Activated CD4-positive, alpha-beta T cell treated with anti-CD3 and anti-CD28 coated beads, Interleukin-2, amount 10 ng/mL, durations not matched to agents 7 days and 5 days (primary cell): ENCODE measurements around the gene DRC3. TPM values are rescaled to one million over a fixed set of nuclear protein-coding genes. Genes with fewer than 3 reads are reported as not detected.

ENCODE experiments used
- CTCF ChIA-PET: fragments of 350-600 bp; sonication (Branson Sonifier 250); formaldehyde crosslinking; loops from one replicate; lab custom pipeline; 2021; ENCODE audit warnings: antibody characterized with exemption; lab: Charles Lee
- POLR2A ChIA-PET: fragments of 350-600 bp; sonication (Branson Sonifier 250); formaldehyde crosslinking; loops from one replicate; lab custom pipeline; 2021; ENCODE audit warnings: antibody characterized with exemption; lab: Charles Lee
- DNase-seq: peaks from one replicate; pipeline ENCODE4 v3.0.0-alpha.2; 2020
- H3K27ac Mint-ChIP-seq: one replicate; pipeline ENCODE4 v1.8.0; 2021; ENCODE audit warnings: mild to moderate bottlenecking, moderate library complexity, mixed read lengths
- H3K27me3 Mint-ChIP-seq: one replicate; pipeline ENCODE4 v1.8.0; 2021; ENCODE audit warnings: mixed read lengths
- H3K36me3 Mint-ChIP-seq: one replicate; pipeline ENCODE4 v1.8.0; 2021; ENCODE audit warnings: low read depth, mixed read lengths
- H3K4me1 Mint-ChIP-seq: one replicate; pipeline ENCODE4 v1.8.0; 2021; ENCODE audit warnings: mixed read lengths
- H3K4me3 Mint-ChIP-seq: one replicate; pipeline ENCODE4 v1.8.0; 2021; ENCODE audit warnings: mild to moderate bottlenecking, moderate library complexity, mixed read lengths
- H3K9me3 Mint-ChIP-seq: one replicate; pipeline ENCODE4 v1.8.0; 2021; ENCODE audit warnings: mixed read lengths
- total RNA-seq, 2 experiments: library from RNA; stranded (reverse); gene quantifications; one replicate each; pipeline ENCODE4 v1.2.3, GENCODE V29; 2021

DRC3 gene
- total RNA-seq, 2 experiments from 2014 or later: 0.06 TPM; not detected in 1

DNA sequence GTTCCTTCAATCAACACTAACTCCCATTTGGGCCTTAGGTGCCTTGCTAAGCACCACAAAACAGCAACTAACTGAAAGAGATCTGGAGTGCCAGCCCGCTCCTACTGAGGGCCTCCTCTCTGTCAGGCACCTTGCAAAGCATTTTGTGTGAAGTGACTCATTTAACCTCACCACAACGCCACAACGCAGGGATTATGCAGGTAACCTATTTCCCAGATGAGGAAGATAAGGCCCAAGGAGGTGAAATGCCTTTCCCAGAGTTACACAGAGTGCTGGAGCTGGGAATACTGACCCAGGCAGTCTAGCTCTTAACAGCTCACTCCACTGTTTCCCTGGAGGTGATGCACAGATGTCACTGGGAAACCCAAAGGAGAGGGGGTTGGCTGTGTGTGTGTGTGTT lies 32.8 kb downstream of the DRC3 start:
- Mint-ChIP-seq H3K27ac (peak overlapping the region; percentile 52), H3K36me3 (no peaks in the 10 kb centered on the region), H3K4me3 (no peak overlapping the region), H3K9me3 (no peaks in the 10 kb centered on the region), H3K4me1 (peaks cover 6% of the 10 kb centered on the region), H3K27me3 (no peaks in the 10 kb centered on the region)
- POLR2A ChIA-PET: no interaction called here
- no peak for DNase-seq
- CTCF ChIA-PET: interaction anchor here (1.1 kb wide), 1 partner anchor 10 kb away, joined by 3 read pairs; no protein-coding TSS in a partner anchor

DNA sequence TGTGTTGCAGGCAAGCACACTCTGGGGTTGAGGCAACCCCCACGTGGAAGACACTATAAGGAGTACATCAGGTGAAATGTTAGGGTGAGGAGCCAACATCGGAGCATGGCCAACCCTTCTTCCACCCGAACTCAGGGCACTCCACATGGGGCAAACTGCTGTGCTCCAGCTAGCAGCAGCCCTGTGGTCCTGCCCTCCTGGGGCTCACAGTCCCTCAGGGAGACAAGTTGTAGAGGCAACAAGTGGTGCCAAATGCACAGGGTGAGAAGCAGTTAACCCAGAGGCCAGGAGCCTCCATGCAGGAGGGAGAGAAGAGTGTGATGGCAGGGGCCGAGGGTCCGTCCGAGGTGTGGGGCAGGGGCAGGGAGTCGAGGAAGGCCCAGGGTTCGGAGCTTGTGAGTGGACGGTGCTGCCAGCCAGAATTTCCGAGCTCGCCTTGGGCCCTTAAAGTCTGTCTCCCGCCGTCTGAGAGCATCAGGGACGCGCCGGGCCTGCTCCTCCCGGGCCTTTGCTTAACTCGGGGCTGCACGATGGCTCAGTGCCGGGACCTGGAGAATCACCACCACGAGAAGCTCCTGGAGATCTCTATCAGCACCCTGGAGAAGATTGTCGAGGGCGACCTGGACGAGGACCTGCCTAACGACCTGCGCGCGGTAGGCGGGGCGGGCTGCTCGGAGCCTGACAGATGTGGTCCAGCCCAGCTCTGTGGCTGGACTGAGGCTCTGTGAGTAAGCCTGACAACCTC lies 34.0 kb downstream of the DRC3 start:
- no peaks in the 10 kb centered on the region for H3K36me3 Mint-ChIP-seq
- POLR2A ChIA-PET: interaction anchor here (0.6 kb wide), 1 partner anchor 139 kb away, joined by 4 read pairs; no protein-coding TSS in a partner anchor
- no peak overlapping the region for H3K27ac Mint-ChIP-seq
- H3K4me1 Mint-ChIP-seq: peaks cover 6% of the 10 kb centered on the region
- no peaks in the 10 kb centered on the region for H3K27me3 Mint-ChIP-seq
- H3K4me3 Mint-ChIP-seq: no peak overlapping the region
- CTCF ChIA-PET: interaction anchor here (2.6 kb wide), 1 partner anchor 13 kb away, joined by 6 read pairs; no protein-coding TSS in a partner anchor
- no peaks in the 10 kb centered on the region for H3K9me3 Mint-ChIP-seq
- DNase-seq: no peak

DNA sequence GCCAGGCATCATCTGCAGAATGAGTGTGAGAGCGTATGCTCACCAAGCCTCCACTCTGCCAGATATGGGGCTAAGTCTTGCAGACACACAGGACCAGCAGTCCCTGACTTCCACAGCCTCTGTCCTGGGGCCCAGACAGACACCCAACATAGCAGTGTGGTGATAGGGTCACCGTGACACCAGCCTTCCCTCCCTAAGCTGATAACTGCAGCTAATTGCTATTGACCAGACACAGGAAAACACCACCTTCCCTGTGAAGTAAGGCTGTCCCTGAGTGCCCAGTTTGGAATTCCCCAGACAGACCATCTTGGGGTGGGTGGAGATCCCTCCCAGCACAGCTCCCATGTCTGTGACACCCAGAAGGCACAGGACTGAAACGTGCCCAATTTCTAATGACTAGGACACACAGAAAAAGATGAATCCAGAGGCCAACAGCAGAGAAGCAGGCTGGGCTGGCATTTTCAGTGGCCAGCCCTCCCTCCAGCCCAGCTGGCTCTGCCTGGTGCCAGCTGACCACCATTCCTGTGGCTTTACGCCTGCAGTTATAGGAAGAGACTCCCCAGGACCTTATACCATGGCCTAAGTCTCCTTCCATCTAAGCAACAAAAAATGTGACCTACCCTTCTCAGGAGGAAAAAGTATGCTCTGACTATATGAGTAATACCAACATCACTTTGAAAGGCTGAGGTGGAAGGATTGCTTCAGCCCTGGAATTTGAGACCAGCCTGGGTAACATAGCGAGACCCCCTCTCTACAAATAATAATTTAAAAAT lies 36.0 kb downstream of the DRC3 start:
- no peaks in the 10 kb centered on the region for H3K27me3 Mint-ChIP-seq
- POLR2A ChIA-PET: no interaction called here
- H3K27ac Mint-ChIP-seq: no peak overlapping the region
- CTCF ChIA-PET: interaction anchor here (0.6 to 2.6 kb wide), 4 partner anchors 9 to 1644 kb away, joined by 3 to 6 read pairs (median 3); no protein-coding TSS in a partner anchor
- H3K9me3 Mint-ChIP-seq: no peaks in the 10 kb centered on the region
- no peak for DNase-seq
- no peak overlapping the region for H3K4me3 Mint-ChIP-seq
- peaks cover 2% of the 10 kb centered on the region for H3K36me3 Mint-ChIP-seq
- H3K4me1 Mint-ChIP-seq: peaks cover 6% of the 10 kb centered on the region

DNA sequence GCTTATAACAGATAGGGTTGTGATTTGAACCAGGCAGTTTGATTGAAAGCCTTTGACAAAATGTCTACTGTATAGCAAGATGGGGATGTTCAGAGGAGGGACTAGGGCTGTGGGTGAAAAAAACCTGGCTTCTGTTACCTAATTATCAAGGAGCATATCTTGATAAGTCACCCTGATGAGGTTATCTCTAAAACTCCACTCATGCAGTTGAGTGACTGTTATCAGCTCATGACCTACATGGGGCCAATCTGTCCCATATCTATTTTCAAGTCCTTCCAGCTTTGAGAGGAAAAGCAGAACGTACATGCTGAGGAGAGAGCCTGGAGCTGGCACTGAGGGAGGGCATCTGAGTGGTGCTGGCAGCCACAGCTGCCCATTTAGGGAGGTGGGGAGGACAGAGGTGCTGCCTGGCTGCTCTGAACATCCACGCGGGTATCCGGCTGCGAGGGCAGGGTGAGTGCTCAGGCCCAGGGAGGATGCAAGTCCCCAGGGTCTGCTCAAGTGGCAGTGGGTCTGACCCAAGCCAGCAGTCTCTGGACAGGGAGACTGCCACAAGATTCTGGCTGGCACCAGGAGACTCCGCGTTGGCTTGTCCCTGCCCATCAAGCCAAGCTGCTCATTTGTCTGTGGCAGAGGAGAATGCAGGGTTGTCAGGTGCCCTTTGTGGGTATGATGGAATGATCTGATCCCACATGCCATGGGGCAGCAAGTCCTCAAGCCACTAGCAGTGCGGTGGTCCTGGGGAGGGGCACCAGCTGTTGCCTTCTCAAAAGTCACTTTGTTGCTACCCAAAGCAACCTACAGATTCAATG lies 37.2 kb downstream of the DRC3 start:
- DNase-seq: no peak
- Mint-ChIP-seq H3K4me3 (no peak overlapping the region), H3K27me3 (no peaks in the 10 kb centered on the region), H3K36me3 (peaks cover 2% of the 10 kb centered on the region), H3K27ac (no peak overlapping the region), H3K4me1 (peaks cover 6% of the 10 kb centered on the region), H3K9me3 (no peaks in the 10 kb centered on the region)
- POLR2A ChIA-PET: no interaction called here
- CTCF ChIA-PET: interaction anchor here (1.7 to 2.5 kb wide), 2 partner anchors 8 to 15 kb away, joined by 3 to 10 read pairs; no protein-coding TSS in a partner anchor

DNA sequence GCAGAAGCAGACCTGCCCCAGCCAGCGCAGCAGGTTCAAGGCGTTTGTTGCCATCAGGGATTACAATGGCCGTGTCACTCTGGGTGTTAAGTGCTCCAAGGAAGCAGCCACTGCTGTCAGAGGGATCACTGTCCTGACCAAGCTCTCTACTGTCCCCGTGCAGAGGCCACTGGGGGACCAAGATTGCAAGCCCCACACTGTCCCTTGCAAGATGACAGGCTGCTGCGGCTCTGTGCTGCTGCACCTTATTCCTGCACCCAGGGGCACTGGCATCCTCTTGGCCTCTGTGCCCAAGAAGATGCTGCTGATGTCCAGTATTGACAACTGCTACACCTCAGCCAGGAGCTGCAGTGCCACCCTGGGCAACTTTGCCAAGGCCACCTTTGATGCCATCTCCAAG lies 38.6 kb downstream of the DRC3 start:
- Mint-ChIP-seq H3K27me3 (no peaks in the 10 kb centered on the region), H3K4me1 (no peaks in the 10 kb centered on the region), H3K36me3 (peaks cover 2% of the 10 kb centered on the region), H3K27ac (no peak overlapping the region), H3K4me3 (no peak overlapping the region), H3K9me3 (no peaks in the 10 kb centered on the region)
- ChIA-PET CTCF (interaction anchor here (2.5 kb wide), 1 partner anchor 14 kb away, joined by 10 read pairs; no protein-coding TSS in a partner anchor), POLR2A (no interaction called here)
- DNase-seq: no peak

DNA sequence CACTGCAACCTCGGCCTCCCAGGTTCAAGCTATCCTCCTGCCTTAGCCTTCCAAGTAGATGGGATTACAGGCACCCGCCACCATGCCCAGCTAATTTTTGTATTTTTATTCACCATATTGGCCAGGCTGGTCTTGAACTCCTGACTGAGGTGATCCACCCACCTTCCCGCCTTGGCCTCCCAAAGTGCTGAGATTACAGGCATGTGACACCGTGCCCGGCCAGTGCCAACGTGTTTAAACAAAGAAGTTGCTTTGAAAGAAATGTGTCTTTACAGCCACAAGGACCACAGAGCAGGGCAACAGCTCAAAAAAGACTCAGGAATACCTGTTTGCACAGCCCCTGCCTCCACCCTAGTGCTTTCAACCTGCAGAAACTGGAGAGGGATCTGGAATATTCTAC lies 41.3 kb downstream of the DRC3 start:
- no peak for DNase-seq
- H3K4me1 Mint-ChIP-seq: no peaks in the 10 kb centered on the region
- POLR2A ChIA-PET: no interaction called here
- H3K9me3 Mint-ChIP-seq: no peaks in the 10 kb centered on the region
- no peak overlapping the region for H3K27ac Mint-ChIP-seq
- H3K36me3 Mint-ChIP-seq: peaks cover 2% of the 10 kb centered on the region
- H3K4me3 Mint-ChIP-seq: no peak overlapping the region
- CTCF ChIA-PET: interaction anchor here (0.7 to 1.1 kb wide), 3 partner anchors 11 to 123 kb away, joined by 3 to 6 read pairs (median 4); no protein-coding TSS in a partner anchor
- H3K27me3 Mint-ChIP-seq: no peaks in the 10 kb centered on the region

DNA sequence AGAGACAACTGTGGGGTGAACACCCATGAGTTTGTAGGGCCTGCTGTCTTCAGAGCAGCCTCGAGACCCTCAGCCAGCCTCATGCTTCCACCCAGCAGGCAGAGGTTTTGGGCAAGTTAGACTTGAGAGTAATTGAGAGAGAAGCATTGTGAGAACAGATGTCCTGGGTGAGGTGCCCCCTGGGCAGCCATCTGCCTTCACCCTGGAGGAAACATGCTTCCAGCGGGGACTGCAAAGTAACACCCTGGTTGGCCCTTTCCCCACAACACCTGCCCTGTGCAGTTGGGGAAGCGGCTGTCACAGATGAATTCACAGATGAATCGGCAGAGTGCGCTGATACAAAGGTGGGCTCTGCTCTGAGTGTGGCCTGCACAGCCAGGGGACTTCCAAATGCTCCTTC lies 42.9 kb downstream of the DRC3 start:
- H3K9me3 Mint-ChIP-seq: no peaks in the 10 kb centered on the region
- no peak overlapping the region for H3K27ac Mint-ChIP-seq
- H3K27me3 Mint-ChIP-seq: no peaks in the 10 kb centered on the region
- DNase-seq: no peak
- no peaks in the 10 kb centered on the region for H3K4me1 Mint-ChIP-seq
- ChIA-PET CTCF (interaction anchor here (1.0 kb wide), 1 partner anchor 18 kb away, joined by 3 read pairs; no protein-coding TSS in a partner anchor), POLR2A (no interaction called here)
- H3K36me3 Mint-ChIP-seq: peaks cover 2% of the 10 kb centered on the region
- H3K4me3 Mint-ChIP-seq: no peak overlapping the region

DNA sequence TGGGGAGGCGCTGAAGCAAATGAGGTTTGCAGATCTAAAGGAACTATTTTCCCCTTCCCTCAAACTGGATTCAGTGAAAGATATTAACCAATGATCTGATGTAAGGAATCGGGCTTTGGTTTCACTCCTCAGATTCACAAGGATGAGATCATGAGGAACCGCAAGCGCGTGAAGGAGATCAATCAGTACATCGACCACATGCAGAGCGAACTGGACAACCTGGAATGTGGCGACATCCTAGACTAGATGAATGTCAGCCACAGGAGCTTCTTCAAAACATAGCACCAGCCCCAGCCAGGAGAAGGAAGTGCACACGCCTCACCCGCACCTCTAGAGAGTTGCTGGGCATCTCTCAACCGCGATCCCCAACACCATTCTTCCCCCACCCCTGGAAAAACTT lies 43.8 kb downstream of the DRC3 start:
- Mint-ChIP-seq H3K27me3 (no peaks in the 10 kb centered on the region), H3K27ac (no peak overlapping the region), H3K4me1 (no peaks in the 10 kb centered on the region), H3K36me3 (peaks cover 5% of the 10 kb centered on the region), H3K4me3 (no peak overlapping the region), H3K9me3 (no peaks in the 10 kb centered on the region)
- DNase-seq: no peak
- ChIA-PET CTCF (interaction anchor here (1.0 kb wide), 1 partner anchor 17 kb away, joined by 3 read pairs; no protein-coding TSS in a partner anchor), POLR2A (no interaction called here)

DNA sequence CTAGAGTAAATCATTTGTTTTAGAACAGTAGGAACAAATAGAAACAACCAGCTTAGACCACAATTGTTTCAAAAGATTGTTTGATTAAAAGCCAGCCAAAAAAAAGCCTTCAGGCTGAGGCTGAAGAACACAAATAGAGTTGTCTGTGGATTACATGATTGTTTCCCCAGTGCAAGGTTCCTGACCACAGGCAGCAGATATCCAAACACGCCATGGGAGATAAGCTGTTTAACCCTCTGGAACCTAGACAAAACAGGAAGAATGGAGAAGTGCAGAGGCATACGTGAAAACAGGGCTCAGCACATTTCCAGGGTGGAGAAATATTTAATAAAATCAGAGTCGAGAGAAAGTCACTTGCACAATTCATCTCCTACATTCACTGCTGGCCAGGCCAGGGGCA lies 45.3 kb downstream of the DRC3 start:
- Mint-ChIP-seq H3K27ac (no peak overlapping the region), H3K36me3 (peaks cover 3% of the 10 kb centered on the region), H3K4me1 (no peaks in the 10 kb centered on the region), H3K27me3 (no peaks in the 10 kb centered on the region), H3K9me3 (no peaks in the 10 kb centered on the region), H3K4me3 (no peak overlapping the region)
- DNase-seq: no peak
- CTCF ChIA-PET: interaction anchor here (1.1 to 2.0 kb wide), 2 partner anchors 9 to 11 kb away, joined by 3 to 8 read pairs; no protein-coding TSS in a partner anchor
- POLR2A ChIA-PET: no interaction called here

DNA sequence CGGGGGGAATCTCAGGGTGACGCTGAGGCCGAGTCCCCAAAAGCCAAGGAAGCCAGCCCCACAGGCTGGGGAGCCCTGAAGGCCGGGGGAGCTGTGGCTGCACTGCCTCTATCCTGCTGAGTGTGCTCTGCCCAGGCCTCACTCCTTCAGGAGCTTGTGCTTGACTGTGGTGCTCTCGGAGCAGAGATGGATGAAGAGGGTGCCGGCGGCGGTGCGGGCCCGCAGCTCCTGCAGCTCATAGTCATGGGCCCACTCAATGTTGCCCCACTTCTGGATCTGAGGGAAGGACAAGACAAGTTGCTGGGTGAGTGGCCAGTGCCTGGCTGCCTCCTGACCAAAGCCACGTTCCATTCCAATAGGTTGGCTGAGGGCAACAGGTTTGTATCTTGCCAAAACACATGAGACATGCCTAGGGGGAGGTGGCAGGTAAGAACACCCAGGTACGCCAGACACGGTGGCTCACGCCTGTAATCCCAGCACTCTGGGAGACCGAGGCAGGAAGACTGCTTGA lies 45.8 kb downstream of the DRC3 start:
- CTCF ChIA-PET: interaction anchor here (1.1 to 2.0 kb wide), 2 partner anchors 9 to 11 kb away, joined by 3 to 8 read pairs; no protein-coding TSS in a partner anchor
- H3K9me3 Mint-ChIP-seq: no peaks in the 10 kb centered on the region
- no peak overlapping the region for H3K27ac Mint-ChIP-seq
- H3K27me3 Mint-ChIP-seq: no peaks in the 10 kb centered on the region
- peaks cover 3% of the 10 kb centered on the region for H3K36me3 Mint-ChIP-seq
- no peaks in the 10 kb centered on the region for H3K4me1 Mint-ChIP-seq
- no peak overlapping the region for H3K4me3 Mint-ChIP-seq
- POLR2A ChIA-PET: no interaction called here
- DNase-seq: no peak

DNA sequence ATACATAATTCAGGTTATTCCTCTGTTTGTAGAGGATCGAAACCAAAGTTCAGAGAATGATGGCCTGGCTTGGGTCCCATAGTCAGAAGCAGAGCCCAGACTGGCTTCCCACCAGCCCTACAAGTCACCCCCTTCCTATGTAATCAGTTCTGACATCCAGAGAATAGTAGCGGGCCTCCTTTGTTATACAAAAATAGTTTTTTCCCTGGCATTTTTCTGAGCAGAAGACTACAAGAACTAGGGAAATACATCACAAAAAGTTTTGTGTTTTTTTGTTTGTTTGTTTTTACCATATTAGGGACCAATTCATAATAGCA lies 47.1 kb downstream of the DRC3 start:
- H3K27me3 Mint-ChIP-seq: no peaks in the 10 kb centered on the region

DNA sequence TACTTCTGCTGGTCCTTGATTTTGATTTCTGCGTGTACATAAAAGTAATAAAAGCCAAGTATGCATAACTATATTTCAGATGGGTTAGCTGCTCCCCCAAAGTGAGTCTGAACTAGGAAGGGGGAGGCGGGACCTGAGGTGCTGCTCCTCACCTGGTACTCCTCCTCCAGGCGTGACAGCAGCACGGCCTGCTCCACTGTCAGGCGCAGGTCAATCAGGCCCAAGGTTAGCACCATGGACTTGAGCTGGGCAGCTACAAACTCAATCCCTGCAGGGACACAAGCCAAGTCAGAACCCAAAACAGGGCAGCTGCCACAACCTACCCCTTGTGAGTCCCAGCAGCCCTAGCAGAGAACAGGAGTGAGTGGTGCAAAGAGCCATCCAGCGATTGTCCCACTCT lies 48.3 kb downstream of the DRC3 start:
- Mint-ChIP-seq H3K4me1 (peaks cover 8% of the 10 kb centered on the region), H3K27me3 (no peaks in the 10 kb centered on the region), H3K4me3 (no peak overlapping the region), H3K36me3 (peaks cover 12% of the 10 kb centered on the region), H3K27ac (no peak overlapping the region), H3K9me3 (no peaks in the 10 kb centered on the region)
- DNase-seq: no peak
- CTCF ChIA-PET: interaction anchor here (1.2 to 1.6 kb wide), 2 partner anchors 12 to 36 kb away, joined by 3 to 4 read pairs; no protein-coding TSS in a partner anchor
- POLR2A ChIA-PET: no interaction called here

More for the DNA sequence above, 47.1 kb downstream of the DRC3 start:
- no peak overlapping the region for H3K4me3 Mint-ChIP-seq
- CTCF ChIA-PET: interaction anchor here (0.6 to 1.6 kb wide), 2 partner anchors 34 to 513 kb away, joined by 3 to 4 read pairs; no protein-coding TSS in a partner anchor
- H3K36me3 Mint-ChIP-seq: peaks cover 9% of the 10 kb centered on the region
- DNase-seq: no peak
- no peaks in the 10 kb centered on the region for H3K4me1 Mint-ChIP-seq
- no peak overlapping the region for H3K27ac Mint-ChIP-seq
- POLR2A ChIA-PET: no interaction called here
- H3K9me3 Mint-ChIP-seq: no peaks in the 10 kb centered on the region
